Heart right ventricle (tissue), 16 donors: ENCODE measurements around the gene CDH13. TPM values are rescaled to one million over a fixed set of nuclear protein-coding genes. Genes with fewer than 3 reads are reported as not detected.

ENCODE experiments used
- ATAC-seq, 8 donors: fragments of 200-7000 bp; cut with Tn5 transposase; one replicate each; pipeline ENCODE4 v1.9.1; 2020; ENCODE audit warnings: mild to moderate bottlenecking in 8 of 8, moderate library complexity in 8 of 8, moderate number of reproducible peaks in 1 of 8
- DNase-seq, 2 donors: peaks; one replicate each; pipeline ENCODE4 v3.0.0-alpha.2; 2020
- H3K27ac ChIP-seq, 10 donors: fragments of 200-600 bp; sonication (generic) in 2 of 10; one replicate each; pipeline versions ENCODE4 v1.5.0 to v1.8.0; 2020 to 2022; ENCODE audit warnings: mild to moderate bottlenecking in 3 of 10
- H3K27me3 ChIP-seq, 7 donors: fragments of 200-600 bp; one replicate each; pipeline ENCODE4 v1.8.0; 2021 to 2022; ENCODE audit warnings: mild to moderate bottlenecking in 2 of 7
- H3K36me3 ChIP-seq, 9 donors: fragments of 200-600 bp; sonication (generic) in 1 of 9; one replicate each; pipeline versions ENCODE4 v1.5.0 to v1.8.0; 2020 to 2022; ENCODE audit warnings: mild to moderate bottlenecking in 2 of 9
- H3K4me1 ChIP-seq, 9 donors: fragments of 200-600 bp; sonication (generic) in 1 of 9; one replicate each; pipeline versions ENCODE4 v1.5.0 to v1.8.0; 2020 to 2022; ENCODE audit warnings: mild to moderate bottlenecking in 4 of 9
- H3K4me3 ChIP-seq, 10 donors: fragments of 200-600 bp; sonication (generic) in 2 of 10; one replicate each; pipeline versions ENCODE4 v1.5.0 to v1.8.0; 2020 to 2022; ENCODE audit warnings: mild to moderate bottlenecking in 7 of 10, moderate library complexity in 2 of 10
- H3K9me3 ChIP-seq, 11 donors: fragments of 200-600 bp in 10 of 11; sonication (generic) in 2 of 11; one replicate each; pipeline versions ENCODE4 v1.5.0 to v1.8.0; 2013 to 2022; ENCODE audit warnings: mild to moderate bottlenecking in 2 of 11, control low read depth in 1 of 11, moderate library complexity in 1 of 11
- WGBS, 2 donors: extraction: QIAGEN DNeasy Blood & Tissue Kit; methylation state at CpG; one replicate each; pipeline ENCODE4 v1.1.7; 2013; ENCODE audit warnings: inconsistent platforms in 1 of 2; 5-methylcytosine and 5-hydroxymethylcytosine counted together
- intact Hi-C, 10 donors: fragments of 100-400 bp; cut with DNase I; formaldehyde crosslinking; loops; one replicate each; pipeline versions ENCODE4 v1.11.1 to v1.14.2; 2022
- polyA plus RNA-seq, 2 donors: library from polyadenylated mRNA; stranded (reverse); fragments of 200-250 nt; gene quantifications; one replicate each; pipeline ENCODE4 v1.2.3, GENCODE V29; 2013
- total RNA-seq, 10 donors: library from RNA; stranded (reverse); fragmentation: NEBNext Ultra II Directional in 3 of 10; extraction: Animal tissue kit (Norgen Biotek cat#: 25700) in 3 of 10; gene quantifications; one replicate each; pipeline versions ENCODE4 v1.2.1 to v1.2.4, GENCODE V29; 2021 to 2023
- TF ChIP-seq, protein P1 (sequence below), 9 donors: fragments of 200-600 bp; sonication (generic) in 2 of 9; IDR thresholded peaks; one replicate each; pipeline versions ENCODE4 v1.5.0 to v1.8.0; 2021 to 2022; ENCODE audit warnings: antibody characterized with exemption in 9 of 9, mild to moderate bottlenecking in 5 of 9, moderate library complexity in 1 of 9
- donor health status: Arrhythmogenic right ventricular cardiomyopathy.
- donor health status: ischemic (EF 13 %, LVEDD 7.1; RV severe dilation, severe dysfunction).
- donor health status: healthy with polysubstance abuse.
- donor health status: DM: no; HTN: yes; CAD: no.
- donor health status: DM: no; HTN: no; CAD: no.
- donor health status: ischemic (EF 25% LVEDD 6.9; RV normal size, moderate dysfunction).
- donor health status: ischemic (EF 25% LVEDD 5.7; RV mildly dilated, moderate dysfunction).
- donor health status: healthy.
- donor health status: DM: yes; HTN: yes; CAD: no.
- donor health status: Ischemic cardiomyopathy.
- donor health status: ischemic (EF 35%, LVEDD 5.7; RV mildly dilated, moderate dysfunction).
- donor health status: nonischemic (EF 11% LVEDD 7.7; RV severe dilation, severe dysfunction).
- donor health status: DM: yes; HTN: yes; CAD: no.
- donor health status: PGD.
- donor health status: ischemic (EF 29% LVEDD 5.4; RV normal size, mild dysfunction).
- donor health status: nonischemic (EF 23%, LVEDD 6.1; RV moderate dilation, normal function).

Gene CDH13
- total and polyA plus RNA-seq, 12 donors = 15.5 to 221 (median 168) TPM

DNA sequence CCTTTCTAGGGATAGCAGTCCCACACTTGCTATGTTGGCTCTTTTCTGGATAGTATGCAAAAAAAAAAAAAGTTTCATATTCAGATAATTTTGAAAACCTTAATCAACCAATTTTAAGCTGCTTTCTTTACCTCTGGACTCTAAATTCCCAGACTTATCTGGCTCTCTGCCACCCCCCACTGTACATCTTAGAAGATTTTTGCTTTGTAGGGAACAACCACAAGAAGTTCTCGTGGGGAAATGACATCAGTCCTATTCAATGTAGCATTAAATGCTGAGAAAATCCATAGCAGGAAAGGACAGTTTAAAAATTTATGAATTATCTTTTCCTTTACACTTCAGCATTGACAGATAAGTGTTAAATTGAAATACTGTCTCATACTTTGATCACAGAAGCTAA, 618.3 kb downstream of the CDH13 start:
- no peak overlapping the region for H3K4me3 ChIP-seq
- DNase-seq (no peak), ATAC-seq (no peak)
- no peaks in the 10 kb centered on the region for H3K36me3 ChIP-seq
- no peak overlapping the region for H3K27ac ChIP-seq
- peaks cover 0 to 23% (median 10%) of the 10 kb centered on the region in 9 donors for H3K4me1 ChIP-seq
- H3K9me3 ChIP-seq = no peaks in the 10 kb centered on the region
- TF ChIP-seq, protein P1, sequence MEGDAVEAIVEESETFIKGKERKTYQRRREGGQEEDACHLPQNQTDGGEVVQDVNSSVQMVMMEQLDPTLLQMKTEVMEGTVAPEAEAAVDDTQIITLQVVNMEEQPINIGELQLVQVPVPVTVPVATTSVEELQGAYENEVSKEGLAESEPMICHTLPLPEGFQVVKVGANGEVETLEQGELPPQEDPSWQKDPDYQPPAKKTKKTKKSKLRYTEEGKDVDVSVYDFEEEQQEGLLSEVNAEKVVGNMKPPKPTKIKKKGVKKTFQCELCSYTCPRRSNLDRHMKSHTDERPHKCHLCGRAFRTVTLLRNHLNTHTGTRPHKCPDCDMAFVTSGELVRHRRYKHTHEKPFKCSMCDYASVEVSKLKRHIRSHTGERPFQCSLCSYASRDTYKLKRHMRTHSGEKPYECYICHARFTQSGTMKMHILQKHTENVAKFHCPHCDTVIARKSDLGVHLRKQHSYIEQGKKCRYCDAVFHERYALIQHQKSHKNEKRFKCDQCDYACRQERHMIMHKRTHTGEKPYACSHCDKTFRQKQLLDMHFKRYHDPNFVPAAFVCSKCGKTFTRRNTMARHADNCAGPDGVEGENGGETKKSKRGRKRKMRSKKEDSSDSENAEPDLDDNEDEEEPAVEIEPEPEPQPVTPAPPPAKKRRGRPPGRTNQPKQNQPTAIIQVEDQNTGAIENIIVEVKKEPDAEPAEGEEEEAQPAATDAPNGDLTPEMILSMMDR (IDR thresholded peaks at IDR 0.05) = no peak
- intact Hi-C loops = loop anchor here in 1 of 10 donors (10.0 kb wide), 1 partner anchor 110 kb away; no protein-coding TSS in a partner anchor
- no peaks in the 10 kb centered on the region for H3K27me3 ChIP-seq
- 62 to 76% methylated on average over 1 of the region's 1 CpG for WGBS, 2 donors

DNA sequence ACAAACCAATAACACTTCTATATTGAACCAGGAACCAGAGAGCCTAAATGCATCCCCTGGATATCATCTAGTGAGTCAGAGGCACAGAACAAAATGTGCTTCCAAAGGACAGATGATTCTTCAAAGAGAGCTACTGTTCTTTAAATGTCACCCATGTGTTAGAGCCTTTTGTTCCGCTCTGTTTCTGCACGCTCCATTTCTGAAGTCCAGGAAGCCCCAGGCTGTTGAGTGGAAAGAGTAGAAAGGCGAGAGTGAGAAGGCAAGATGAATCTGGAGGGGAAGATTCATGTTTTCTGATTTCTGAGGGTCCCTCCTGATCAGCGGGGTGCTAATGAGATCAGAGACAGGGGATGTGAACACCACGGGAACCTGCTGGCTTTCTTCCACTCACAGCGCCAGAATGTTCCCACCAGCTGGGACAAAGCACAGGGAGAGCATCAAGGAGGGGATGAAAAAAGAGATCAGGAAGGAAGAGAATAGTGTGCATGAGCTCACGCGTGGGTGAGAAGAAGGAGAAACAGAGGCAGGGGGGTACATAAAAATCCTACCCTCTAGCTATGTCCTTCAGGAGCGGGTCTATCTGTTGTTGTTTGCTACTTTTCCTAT, 621.1 kb downstream of the CDH13 start:
- DNase-seq = no peak
- Histone ChIP-seq H3K27ac (peak overlapping the region in 4 of 10 donors; percentile 48 to 73 (median 65)), H3K9me3 (no peaks in the 10 kb centered on the region), H3K4me3 (no peak overlapping the region), H3K27me3 (no peaks in the 10 kb centered on the region), H3K36me3 (no peaks in the 10 kb centered on the region), H3K4me1 (peaks cover 0 to 29% (median 11%) of the 10 kb centered on the region in 9 donors)
- intact Hi-C loops = loop anchor here in 2 of 10 donors (2.0 to 10.0 kb wide), 2 partner anchors 107 kb away; no protein-coding TSS in a partner anchor
- ATAC-seq = peak in 5 of 8 donors; percentile 38 to 80 (median 53)
- TF ChIP-seq, protein P1 (IDR thresholded peaks at IDR 0.05) = no peak
- 61 to 62% methylated on average over 9 of the region's 9 CpGs for WGBS, 2 donors

DNA sequence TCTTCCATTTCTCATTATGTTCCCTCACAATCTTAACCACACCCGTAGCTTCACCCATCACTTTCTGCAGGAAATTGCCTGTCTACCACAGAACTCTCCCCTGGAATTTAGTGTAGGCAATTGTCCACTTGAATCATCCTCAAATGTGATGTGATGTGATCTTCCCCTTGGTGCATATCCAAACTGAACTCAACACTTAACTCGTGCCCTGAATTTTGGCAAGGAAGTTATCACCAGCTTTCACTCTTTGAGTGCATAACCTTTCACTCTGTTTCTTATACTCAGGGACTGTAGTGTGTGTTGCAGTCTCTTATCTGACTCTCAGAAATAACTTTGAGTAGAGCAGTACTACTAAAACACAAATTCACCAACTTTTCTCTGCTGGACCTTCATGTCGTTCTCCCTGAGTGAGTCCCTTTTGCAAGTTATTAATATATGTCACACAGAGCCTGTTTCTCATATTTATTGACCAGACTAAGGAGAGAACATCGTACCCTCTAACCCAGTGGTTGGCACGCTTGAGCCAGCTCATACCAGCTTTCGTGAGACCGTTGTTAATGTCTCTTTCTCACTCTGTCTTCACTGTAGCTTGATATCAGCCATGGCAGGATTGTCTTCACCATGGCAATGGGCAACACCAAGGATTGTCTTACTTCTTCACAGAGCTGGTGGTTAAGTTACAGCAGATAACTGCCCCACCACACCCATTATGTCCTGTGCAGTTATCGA, 622.1 kb downstream of the CDH13 start:
- TF ChIP-seq, protein P1 (IDR thresholded peaks at IDR 0.05) = no peak
- H3K27me3 ChIP-seq = no peaks in the 10 kb centered on the region
- ATAC-seq (peak in 7 of 8 donors; percentile 49 to 88 (median 79)), DNase-seq (no peak)
- no peak overlapping the region for H3K4me3 ChIP-seq
- no peaks in the 10 kb centered on the region for H3K36me3 ChIP-seq
- peak overlapping the region in 6 of 10 donors; percentile 1 to 73 (median 56) for H3K27ac ChIP-seq
- no peaks in the 10 kb centered on the region for H3K9me3 ChIP-seq
- 43 to 53% methylated on average over 8 of the region's 8 CpGs for WGBS, 2 donors
- intact Hi-C loops = loop anchor here in 2 of 10 donors (2.0 to 10.0 kb wide), 2 partner anchors 106 kb away; no protein-coding TSS in a partner anchor
- H3K4me1 ChIP-seq = peaks cover 0 to 29% (median 11%) of the 10 kb centered on the region in 9 donors

DNA sequence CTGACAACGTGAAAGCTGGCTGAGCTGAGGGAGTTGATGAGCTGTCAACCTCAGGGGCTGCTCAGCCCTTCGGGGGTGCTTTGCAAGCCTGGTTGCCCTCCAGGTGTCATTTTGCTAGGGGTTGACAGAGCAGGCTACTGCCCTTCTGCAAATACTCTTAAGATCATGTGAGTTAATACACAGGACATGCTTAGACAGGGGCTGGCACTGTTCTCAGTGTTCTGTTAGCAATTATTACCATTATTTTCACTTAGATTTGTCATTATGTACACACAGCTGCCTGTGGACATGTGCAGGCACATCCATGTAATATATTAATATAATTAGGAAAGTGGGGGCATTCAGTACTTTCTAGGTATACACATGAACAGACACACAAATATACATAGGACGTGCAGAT, 626.8 kb downstream of the CDH13 start:
- 64 to 71% methylated on average over 3 of the region's 3 CpGs for WGBS, 2 donors
- Histone ChIP-seq H3K27me3 (no peaks in the 10 kb centered on the region), H3K4me1 (peaks cover 0 to 22% (median 13%) of the 10 kb centered on the region in 9 donors), H3K27ac (no peak overlapping the region), H3K36me3 (no peaks in the 10 kb centered on the region), H3K4me3 (no peak overlapping the region), H3K9me3 (no peaks in the 10 kb centered on the region)
- ATAC-seq (no peak), DNase-seq (no peak)
- TF ChIP-seq, protein P1 (IDR thresholded peaks at IDR 0.05) = no peak
- intact Hi-C loops = loop anchor here in 1 of 10 donors (2.0 kb wide), 1 partner anchor 101 kb away; no protein-coding TSS in a partner anchor
